ENCODE data around the gene OR11L1.

Gene OR11L1

GRCh38 chr1:247841796-247842195 is at the start of gene OR11L1:
Gene OR11L1 (minus strand): TSS chr1:247841896. CDS start chr1:247841896, 0 bp downstream.
- DNase-seq: no peak

GRCh38 chr1:247884797-247885413 is 43.2 kb upstream of the OR11L1 start:
- no peak for DNase-seq

GRCh38 chr1:247883346-247883745 is 41.6 kb upstream of the OR11L1 start:
- DNase-seq: no peak

GRCh38 chr1:247865416-247865815 is 23.7 kb upstream of the OR11L1 start:
- DNase-seq: no peak

- no peak for DNase-seq
Measured at GRCh38 chr1:247864644-247865043, 22.9 kb upstream of the OR11L1 start.

GRCh38 chr1:247862756-247863155 is 21.1 kb upstream of the OR11L1 start:
- DNase-seq: no peak

GRCh38 chr1:247857985-247858619 is 16.4 kb upstream of the OR11L1 start:
- DNase-seq: no peak

- peak; percentile 70 for DNase-seq
Measured at GRCh38 chr1:247857069-247857984, 15.6 kb upstream of the OR11L1 start, which contains the start of gene TRIM58. Gene TRIM58 (plus strand): TSS chr1:247857187. CDS start chr1:247857247, 60 bp downstream.

- no peak for DNase-seq
Measured at GRCh38 chr1:247855911-247856310, 14.2 kb upstream of the OR11L1 start.

GRCh38 chr1:247854899-247855545 is 13.3 kb upstream of the OR11L1 start:
- DNase-seq: no peak

GRCh38 chr1:247849616-247850015 is 7.9 kb upstream of the OR11L1 start:
- no peak for DNase-seq

GRCh38 chr1:247848346-247848745 is 6.7 kb upstream of the OR11L1 start:
- no peak for DNase-seq

- no peak for DNase-seq
Measured at GRCh38 chr1:247845693-247846017, 4.0 kb upstream of the OR11L1 start.

GRCh38 chr1:247845011-247845692 is 3.5 kb upstream of the OR11L1 start:
- DNase-seq: no peak

- no peak for DNase-seq
Measured at GRCh38 chr1:247843411-247843810, 1.7 kb upstream of the OR11L1 start.

GRCh38 chr1:247840818-247841217 is 878 bp downstream of the OR11L1 start:
- DNase-seq: no peak

- no peak for DNase-seq
Measured at GRCh38 chr1:247833601-247834000, 8.1 kb downstream of the OR11L1 start.

GRCh38 chr1:247829656-247830055 is 12.0 kb downstream of the OR11L1 start:
- DNase-seq: no peak

GRCh38 chr1:247825362-247825761 is 16.3 kb downstream of the OR11L1 start:
- DNase-seq: no peak

GRCh38 chr1:247824023-247824422 is 17.7 kb downstream of the OR11L1 start, which contains the start of gene OR14A16:
Gene OR14A16 (minus strand): TSS chr1:247824119. CDS start chr1:247815729, 8,390 bp downstream.
- peak; percentile 85 for DNase-seq

GRCh38 chr1:247822060-247822459 is 19.6 kb downstream of the OR11L1 start:
- no peak for DNase-seq

- no peak for DNase-seq
Measured at GRCh38 chr1:247812637-247813036, 29.1 kb downstream of the OR11L1 start.

GRCh38 chr1:247797518-247797917 is 44.2 kb downstream of the OR11L1 start:
- DNase-seq: no peak

Data from NCI-H1048 (cell line).